ENCODE data around the gene LILRB4.
"Not testable (repeated sequence)": the region's sequence is repeated elsewhere in the genome, so short reads cannot be mapped to it uniquely, and the experiment has no call there.

Gene LILRB4

GRCh38 chr19:54653181-54653809 lies 9.5 kb upstream of the LILRB4 start:
- peak; percentile 20 for DNase-seq

GRCh38 chr19:54654447-54655321 lies 8.1 kb upstream of the LILRB4 start:
- no peak for DNase-seq

- no peak for DNase-seq
Observed at GRCh38 chr19:54659300-54659699, 3.5 kb upstream of the LILRB4 start.

- DNase-seq: no peak
Observed at GRCh38 chr19:54660306-54660705, 2.5 kb upstream of the LILRB4 start.

- DNase-seq: no peak
Observed at GRCh38 chr19:54660964-54661363, 1.8 kb upstream of the LILRB4 start.

GRCh38 chr19:54661846-54662481 lies 821 bp upstream of the LILRB4 start:
- DNase-seq: no peak

- DNase-seq: no peak
Observed at GRCh38 chr19:54665530-54665929, 2.7 kb downstream of the LILRB4 start.

GRCh38 chr19:54667217-54667616 lies 4.4 kb downstream of the LILRB4 start:
- DNase-seq: no peak

GRCh38 chr19:54668353-54668752 lies 5.6 kb downstream of the LILRB4 start:
- DNase-seq: no peak

GRCh38 chr19:54670576-54671357 lies 8.0 kb downstream of the LILRB4 start:
- no peak for DNase-seq

- no peak for DNase-seq
Observed at GRCh38 chr19:54673222-54673621, 10.4 kb downstream of the LILRB4 start.

- peak; percentile 66 for DNase-seq
Observed at GRCh38 chr19:54674021-54674617, 11.3 kb downstream of the LILRB4 start.

- DNase-seq: peak; percentile 59
Observed at GRCh38 chr19:54676210-54676834, 13.5 kb downstream of the LILRB4 start.

- DNase-seq: no peak
Observed at GRCh38 chr19:54677217-54677616, 14.4 kb downstream of the LILRB4 start.

- not testable (repeated sequence) for DNase-seq
Observed at GRCh38 chr19:54681596-54681995, 18.8 kb downstream of the LILRB4 start.

- DNase-seq: no peak
Observed at GRCh38 chr19:54682306-54682856, 19.6 kb downstream of the LILRB4 start.

GRCh38 chr19:54684527-54684926 lies 21.7 kb downstream of the LILRB4 start:
- no peak for DNase-seq

- no peak for DNase-seq
Observed at GRCh38 chr19:54691582-54692297, 29.0 kb downstream of the LILRB4 start.

GRCh38 chr19:54692298-54692615 lies 29.5 kb downstream of the LILRB4 start:
- no peak for DNase-seq

GRCh38 chr19:54694648-54695047 lies 31.9 kb downstream of the LILRB4 start:
- DNase-seq: no peak

- DNase-seq: no peak
Observed at GRCh38 chr19:54696117-54696548, 33.3 kb downstream of the LILRB4 start.
